ENCODE results near the gene VPS41.
"Not testable (repeated sequence)": the region's sequence is repeated elsewhere in the genome, so short reads cannot be mapped to it uniquely, and the experiment has no call there.

Gene VPS41

DNA sequence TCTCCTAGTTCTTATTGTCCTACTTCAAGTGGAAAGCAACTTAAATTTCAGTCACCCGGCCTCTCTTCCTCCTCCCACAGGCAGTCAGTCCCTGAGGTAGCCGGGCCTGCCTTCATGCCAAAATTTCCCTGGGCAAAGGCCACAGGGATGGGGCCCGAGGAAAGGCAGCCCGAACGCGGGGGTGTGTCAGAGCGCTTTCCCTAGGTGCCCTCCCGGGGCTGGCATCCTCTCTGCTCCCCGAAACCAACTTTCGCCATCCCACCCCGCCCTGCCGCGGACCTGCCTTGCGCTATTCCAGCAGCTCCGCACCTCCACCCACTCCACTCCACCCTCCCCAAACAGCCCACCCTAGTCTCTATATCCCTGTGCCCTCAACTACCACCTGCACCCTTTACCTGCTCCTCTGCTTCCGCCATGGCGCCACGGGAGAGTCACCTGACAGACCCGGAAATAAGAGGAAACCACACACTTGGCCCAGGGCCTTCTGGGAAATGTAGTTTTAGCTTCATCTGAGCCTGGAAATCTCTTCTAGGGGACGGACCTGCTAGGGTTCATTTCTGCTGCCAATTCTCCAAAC is at the start of gene VPS41:
VPS41 (minus strand) TSS at position 433 of the 577 bp plus-strand sequence; CDS start at position 416, 17 bp downstream.
- Histone ChIP-seq H3K9me3 (ENCODE audit: severe bottlenecking) (no peaks in the 10 kb centered on the region), H3K27me3 (ENCODE audit: insufficient read depth, low read depth, severe bottlenecking) (no peaks in the 10 kb centered on the region), H3K4me3 (ENCODE audit: low read depth, low read length) (peak within 1 kb of the TSS; percentile 92), H3K27ac (no peak within 1 kb of the TSS), H3K36me3 (no peaks in the 10 kb centered on the region)
- TF ChIP-seq CTCF (IDR thresholded peaks at IDR 0.05; ENCODE audit: low read depth, low read length): no peak
- DNase-seq: peak; percentile 71

GRCh38 chr7:38955892-38956291 is 46.9 kb upstream of the VPS41 start:
- Histone ChIP-seq H3K27ac (no peak overlapping the region), H3K9me3 (ENCODE audit: severe bottlenecking) (no peaks in the 10 kb centered on the region), H3K36me3 (no peaks in the 10 kb centered on the region), H3K4me3 (ENCODE audit: low read depth, low read length) (no peak overlapping the region), H3K27me3 (ENCODE audit: insufficient read depth, low read depth, severe bottlenecking) (no peaks in the 10 kb centered on the region)
- no peak for TF ChIP-seq CTCF (IDR thresholded peaks at IDR 0.05; ENCODE audit: low read depth, low read length)
- DNase-seq: no peak

GRCh38 chr7:38953971-38954370 is 45.0 kb upstream of the VPS41 start:
- Histone ChIP-seq H3K4me3 (ENCODE audit: low read depth, low read length) (no peak overlapping the region), H3K27me3 (ENCODE audit: insufficient read depth, low read depth, severe bottlenecking) (no peaks in the 10 kb centered on the region), H3K27ac (no peak overlapping the region), H3K36me3 (no peaks in the 10 kb centered on the region), H3K9me3 (ENCODE audit: severe bottlenecking) (no peaks in the 10 kb centered on the region)
- no peak for DNase-seq
- no peak for TF ChIP-seq CTCF (IDR thresholded peaks at IDR 0.05; ENCODE audit: low read depth, low read length)

DNA sequence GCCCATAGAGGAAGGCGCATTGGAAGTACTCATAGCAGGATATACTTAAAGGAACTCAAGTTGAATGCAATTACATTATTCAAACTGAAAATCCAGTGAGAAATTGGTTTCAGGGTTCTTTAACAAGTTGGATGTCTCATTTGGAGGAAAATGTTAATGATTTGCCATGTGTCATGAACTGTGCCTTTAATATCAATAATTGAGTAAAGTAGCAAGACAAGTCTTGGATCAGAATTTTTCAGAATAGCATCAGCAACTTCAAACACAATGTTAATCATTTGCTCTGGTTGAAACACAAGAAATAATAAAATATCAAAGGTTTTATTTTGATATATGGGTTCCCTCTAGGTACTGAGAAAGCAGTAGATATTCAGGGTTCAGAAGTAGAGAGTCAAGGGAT is 44.2 kb upstream of the VPS41 start:
- Histone ChIP-seq H3K27ac (no peak overlapping the region), H3K9me3 (ENCODE audit: severe bottlenecking) (no peaks in the 10 kb centered on the region), H3K36me3 (no peaks in the 10 kb centered on the region), H3K4me3 (ENCODE audit: low read depth, low read length) (no peak overlapping the region), H3K27me3 (ENCODE audit: insufficient read depth, low read depth, severe bottlenecking) (no peaks in the 10 kb centered on the region)
- TF ChIP-seq CTCF (IDR thresholded peaks at IDR 0.05; ENCODE audit: low read depth, low read length): no peak
- no peak for DNase-seq

GRCh38 chr7:38951213-38951612 is 42.2 kb upstream of the VPS41 start:
- DNase-seq: no peak
- TF ChIP-seq CTCF (IDR thresholded peaks at IDR 0.05; ENCODE audit: low read depth, low read length): no peak
- Histone ChIP-seq H3K36me3 (no peaks in the 10 kb centered on the region), H3K9me3 (ENCODE audit: severe bottlenecking) (no peaks in the 10 kb centered on the region), H3K27ac (no peak overlapping the region), H3K4me3 (ENCODE audit: low read depth, low read length) (no peak overlapping the region), H3K27me3 (ENCODE audit: insufficient read depth, low read depth, severe bottlenecking) (no peaks in the 10 kb centered on the region)

GRCh38 chr7:38950309-38950708 is 41.3 kb upstream of the VPS41 start:
- H3K27ac ChIP-seq: no peak overlapping the region

DNA sequence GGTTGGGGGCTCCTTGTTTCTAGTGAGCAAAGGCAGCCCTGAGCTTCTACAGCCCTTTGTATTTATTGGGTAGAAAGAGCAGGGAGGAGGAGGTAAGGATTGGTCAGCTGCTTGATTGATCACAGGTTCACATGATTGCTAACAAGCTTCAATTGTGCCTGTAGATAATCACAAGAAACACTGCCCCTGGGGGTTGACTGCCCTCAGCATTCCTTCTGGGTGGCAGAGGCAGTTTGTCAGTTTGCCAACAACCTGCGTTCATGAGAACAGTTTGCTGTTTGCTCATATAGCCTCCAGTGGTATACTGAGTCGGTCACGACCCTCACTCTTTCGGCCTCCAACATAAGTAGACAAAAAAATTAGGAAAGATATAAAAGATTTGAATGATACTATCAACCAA is 38.5 kb upstream of the VPS41 start:
- H3K9me3 ChIP-seq (ENCODE audit: severe bottlenecking); DNase-seq; H3K27ac ChIP-seq; H3K4me3 ChIP-seq (ENCODE audit: low read depth, low read length); H3K36me3 ChIP-seq; H3K27me3 ChIP-seq (ENCODE audit: insufficient read depth, low read depth, severe bottlenecking): not testable (repeated sequence)

More at GRCh38 chr7:38950309-38950708, 41.3 kb upstream of the VPS41 start:
- Histone ChIP-seq H3K9me3 (ENCODE audit: severe bottlenecking) (no peaks in the 10 kb centered on the region), H3K4me3 (ENCODE audit: low read depth, low read length) (no peak overlapping the region), H3K27me3 (ENCODE audit: insufficient read depth, low read depth, severe bottlenecking) (no peaks in the 10 kb centered on the region), H3K36me3 (no peaks in the 10 kb centered on the region)
- DNase-seq: no peak
- no peak for TF ChIP-seq CTCF (IDR thresholded peaks at IDR 0.05; ENCODE audit: low read depth, low read length)

Data from WERI-Rb-1 (cell line).